Neural progenitor cell (in vitro differentiated cells): ENCODE data around the gene MAFB.

Experiments used
- EZH2 ChIP-seq: fragments of 200-600 bp; sonication (generic); IDR thresholded peaks from 2 replicates; pipeline ENCODE4 v1.6.1; 2017; ENCODE audit warnings: antibody characterized with exemption, mild to moderate bottlenecking, moderate library complexity
- TF ChIP-seq, protein P1 (sequence below): fragments of 200-600 bp; sonication (generic); IDR thresholded peaks from 2 replicates; pipeline ENCODE4 v1.5.1; 2017; ENCODE audit warnings: antibody characterized with exemption, mild to moderate bottlenecking

DNA sequence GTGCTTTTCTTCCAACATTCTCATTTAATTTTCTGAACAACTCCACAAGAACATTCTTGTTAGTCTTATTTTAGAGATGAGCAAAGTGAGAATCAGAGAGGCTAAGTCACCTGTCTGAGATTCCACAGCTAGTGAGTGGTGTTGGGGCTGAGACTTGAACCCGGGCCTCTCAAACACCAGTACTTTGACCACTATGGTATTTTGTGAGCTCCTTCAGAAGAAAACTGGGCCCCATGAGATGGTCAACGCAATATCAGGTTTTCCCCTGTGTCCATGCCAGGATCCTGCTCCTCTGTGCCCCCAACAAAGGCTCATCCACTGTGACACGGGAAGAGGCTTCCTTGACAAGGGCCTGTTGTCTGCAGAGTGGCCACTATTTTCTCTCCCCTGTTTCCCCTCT is 51.9 kb downstream of the MAFB start:
- TF ChIP-seq, protein P1, sequence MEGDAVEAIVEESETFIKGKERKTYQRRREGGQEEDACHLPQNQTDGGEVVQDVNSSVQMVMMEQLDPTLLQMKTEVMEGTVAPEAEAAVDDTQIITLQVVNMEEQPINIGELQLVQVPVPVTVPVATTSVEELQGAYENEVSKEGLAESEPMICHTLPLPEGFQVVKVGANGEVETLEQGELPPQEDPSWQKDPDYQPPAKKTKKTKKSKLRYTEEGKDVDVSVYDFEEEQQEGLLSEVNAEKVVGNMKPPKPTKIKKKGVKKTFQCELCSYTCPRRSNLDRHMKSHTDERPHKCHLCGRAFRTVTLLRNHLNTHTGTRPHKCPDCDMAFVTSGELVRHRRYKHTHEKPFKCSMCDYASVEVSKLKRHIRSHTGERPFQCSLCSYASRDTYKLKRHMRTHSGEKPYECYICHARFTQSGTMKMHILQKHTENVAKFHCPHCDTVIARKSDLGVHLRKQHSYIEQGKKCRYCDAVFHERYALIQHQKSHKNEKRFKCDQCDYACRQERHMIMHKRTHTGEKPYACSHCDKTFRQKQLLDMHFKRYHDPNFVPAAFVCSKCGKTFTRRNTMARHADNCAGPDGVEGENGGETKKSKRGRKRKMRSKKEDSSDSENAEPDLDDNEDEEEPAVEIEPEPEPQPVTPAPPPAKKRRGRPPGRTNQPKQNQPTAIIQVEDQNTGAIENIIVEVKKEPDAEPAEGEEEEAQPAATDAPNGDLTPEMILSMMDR, result no peak
- no peak for TF ChIP-seq EZH2
